Measurements from ENCODE around the gene CSH1. TPM values are rescaled to one million over a fixed set of nuclear protein-coding genes. Genes with fewer than 3 reads are reported as not detected.
"Not testable (repeated sequence)": the region's sequence is repeated elsewhere in the genome, so short reads cannot be mapped to it uniquely, and the experiment has no call there.

The CSH1 gene
- total RNA-seq, 2 experiments from 2014 or later = not detected

- H3K4me3 ChIP-seq (ENCODE audit: low read length) = no peak overlapping the region
- no peaks in the 10 kb centered on the region for H3K36me3 Mint-ChIP-seq (ENCODE audit: low read depth)
- peaks cover 6% of the 10 kb centered on the region for H3K4me1 Mint-ChIP-seq (ENCODE audit: low read depth)
- no peaks in the 10 kb centered on the region for H3K27me3 ChIP-seq (ENCODE audit: control insufficient read depth in 1 of 2, insufficient read depth in 2 of 2, low read length in 2 of 2)
- H3K9me3 Mint-ChIP-seq = no peaks in the 10 kb centered on the region
- CTCF ChIA-PET = interaction anchor here (2.2 to 2.9 kb wide), 2 partner anchors 99 to 215 kb away, joined by 9 to 31 read pairs; no protein-coding TSS in a partner anchor
- TF ChIP-seq CTCF (IDR thresholded peaks at IDR 0.05) = no peak
- no peaks in the 10 kb centered on the region for H3K9me3 ChIP-seq (ENCODE audit: control insufficient read depth in 1 of 2, insufficient read depth in 1 of 2, low read length in 2 of 2)
- H3K4me1 ChIP-seq (ENCODE audit: insufficient read depth, low read length) = peaks cover 8% of the 10 kb centered on the region
- intact Hi-C loops (cut with DNase I, micrococcal nuclease) = loop anchor here (1.0 to 5.0 kb wide), 4 partner anchors 75 to 230 kb away; partner anchors contain the start of gene ERN1 (in 1 of the 2)
- H3K27ac Mint-ChIP-seq = no peak overlapping the region
- H3K27me3 Mint-ChIP-seq = no peaks in the 10 kb centered on the region
- no peak for ATAC-seq (ENCODE audit: poor library complexity)
- no peak overlapping the region for H3K4me3 Mint-ChIP-seq
- H3K36me3 ChIP-seq (ENCODE audit: insufficient read depth, low read length) = no peaks in the 10 kb centered on the region
- no peak overlapping the region for H3K27ac ChIP-seq (ENCODE audit: low read depth in 1 of 2, low read length in 2 of 2)
- no peak for DNase-seq
- POLR2A ChIA-PET = interaction anchor here (2.5 kb wide), 1 partner anchor 108 kb away, joined by 13 read pairs; no protein-coding TSS in a partner anchor
Measured at GRCh38 chr17:63917646-63918045, 21.3 kb upstream of the CSH1 start.

GRCh38 chr17:63917206-63917605 lies 20.8 kb upstream of the CSH1 start:
- H3K27me3 ChIP-seq (ENCODE audit: control insufficient read depth in 1 of 2, insufficient read depth in 2 of 2, low read length in 2 of 2); CTCF ChIA-PET; H3K9me3 Mint-ChIP-seq; H3K36me3 ChIP-seq (ENCODE audit: insufficient read depth, low read length); DNase-seq; ATAC-seq (ENCODE audit: poor library complexity); H3K27ac Mint-ChIP-seq; H3K4me1 Mint-ChIP-seq (ENCODE audit: low read depth); POLR2A ChIA-PET; H3K27ac ChIP-seq (ENCODE audit: low read depth in 1 of 2, low read length in 2 of 2); H3K36me3 Mint-ChIP-seq (ENCODE audit: low read depth); H3K27me3 Mint-ChIP-seq; H3K4me3 Mint-ChIP-seq; H3K4me3 ChIP-seq (ENCODE audit: low read length); H3K4me1 ChIP-seq (ENCODE audit: insufficient read depth, low read length); H3K9me3 ChIP-seq (ENCODE audit: control insufficient read depth in 1 of 2, insufficient read depth in 1 of 2, low read length in 2 of 2): not testable (repeated sequence)
- intact Hi-C loops (cut with DNase I, micrococcal nuclease) = loop anchor here in 1 of 2 experiments (5.0 kb wide), 3 partner anchors 75 to 230 kb away; partner anchors contain the start of gene ERN1

GRCh38 chr17:63916566-63917185 lies 20.3 kb upstream of the CSH1 start:
- Histone ChIP-seq H3K4me3 (ENCODE audit: low read length) (no peak overlapping the region), H3K9me3 (ENCODE audit: control insufficient read depth in 1 of 2, insufficient read depth in 1 of 2, low read length in 2 of 2) (no peaks in the 10 kb centered on the region), H3K4me1 (ENCODE audit: insufficient read depth, low read length) (peaks cover 12% of the 10 kb centered on the region), H3K36me3 (ENCODE audit: insufficient read depth, low read length) (no peaks in the 10 kb centered on the region), H3K27ac (ENCODE audit: low read depth in 1 of 2, low read length in 2 of 2) (no peak overlapping the region), H3K27me3 (ENCODE audit: control insufficient read depth in 1 of 2, insufficient read depth in 2 of 2, low read length in 2 of 2) (no peaks in the 10 kb centered on the region)
- no peak for TF ChIP-seq CTCF (IDR thresholded peaks at IDR 0.05)
- ATAC-seq (ENCODE audit: poor library complexity) (no peak), DNase-seq (no peak)
- H3K4me3 Mint-ChIP-seq = no peak overlapping the region
- intact Hi-C loops (cut with DNase I, micrococcal nuclease) = loop anchor here in 1 of 2 experiments (5.0 kb wide), 3 partner anchors 76 to 231 kb away; partner anchors contain the start of gene ERN1
- ChIA-PET POLR2A (no interaction called here), CTCF (interaction anchor here (1.3 kb wide), 1 partner anchor 109 kb away, joined by 6 read pairs; no protein-coding TSS in a partner anchor)
- peaks cover 6% of the 10 kb centered on the region for H3K4me1 Mint-ChIP-seq (ENCODE audit: low read depth)
- no peak overlapping the region for H3K27ac Mint-ChIP-seq
- H3K27me3 Mint-ChIP-seq = no peaks in the 10 kb centered on the region
- H3K9me3 Mint-ChIP-seq = no peaks in the 10 kb centered on the region
- no peaks in the 10 kb centered on the region for H3K36me3 Mint-ChIP-seq (ENCODE audit: low read depth)

GRCh38 chr17:63915753-63916152 lies 19.4 kb upstream of the CSH1 start:
- H3K9me3 ChIP-seq (ENCODE audit: control insufficient read depth in 1 of 2, insufficient read depth in 1 of 2, low read length in 2 of 2); H3K27me3 ChIP-seq (ENCODE audit: control insufficient read depth in 1 of 2, insufficient read depth in 2 of 2, low read length in 2 of 2); H3K4me3 Mint-ChIP-seq; POLR2A ChIA-PET; ATAC-seq (ENCODE audit: poor library complexity); H3K4me1 Mint-ChIP-seq (ENCODE audit: low read depth); H3K4me3 ChIP-seq (ENCODE audit: low read length); DNase-seq; H3K27ac ChIP-seq (ENCODE audit: low read depth in 1 of 2, low read length in 2 of 2); H3K36me3 Mint-ChIP-seq (ENCODE audit: low read depth); H3K27me3 Mint-ChIP-seq; H3K9me3 Mint-ChIP-seq; H3K36me3 ChIP-seq (ENCODE audit: insufficient read depth, low read length); H3K27ac Mint-ChIP-seq: not testable (repeated sequence)
- intact Hi-C loops (cut with DNase I, micrococcal nuclease) = loop anchor here in 1 of 2 experiments (5.0 kb wide), 3 partner anchors 77 to 232 kb away; partner anchors contain the start of gene ERN1
- CTCF ChIA-PET = interaction anchor here (1.3 kb wide), 1 partner anchor 110 kb away, joined by 6 read pairs; no protein-coding TSS in a partner anchor
- peaks cover 17% of the 10 kb centered on the region for H3K4me1 ChIP-seq (ENCODE audit: insufficient read depth, low read length)

Measured in CD4-positive, alpha-beta T cell (primary cell).